ENCODE measurements around the gene NPR2. TPM values are rescaled to one million over a fixed set of nuclear protein-coding genes. Genes with fewer than 3 reads are reported as not detected.

The NPR2 gene
- total RNA-seq, 4 donors from 2014 or later, result 22.0 to 35.9 (median 29.7) TPM

DNA sequence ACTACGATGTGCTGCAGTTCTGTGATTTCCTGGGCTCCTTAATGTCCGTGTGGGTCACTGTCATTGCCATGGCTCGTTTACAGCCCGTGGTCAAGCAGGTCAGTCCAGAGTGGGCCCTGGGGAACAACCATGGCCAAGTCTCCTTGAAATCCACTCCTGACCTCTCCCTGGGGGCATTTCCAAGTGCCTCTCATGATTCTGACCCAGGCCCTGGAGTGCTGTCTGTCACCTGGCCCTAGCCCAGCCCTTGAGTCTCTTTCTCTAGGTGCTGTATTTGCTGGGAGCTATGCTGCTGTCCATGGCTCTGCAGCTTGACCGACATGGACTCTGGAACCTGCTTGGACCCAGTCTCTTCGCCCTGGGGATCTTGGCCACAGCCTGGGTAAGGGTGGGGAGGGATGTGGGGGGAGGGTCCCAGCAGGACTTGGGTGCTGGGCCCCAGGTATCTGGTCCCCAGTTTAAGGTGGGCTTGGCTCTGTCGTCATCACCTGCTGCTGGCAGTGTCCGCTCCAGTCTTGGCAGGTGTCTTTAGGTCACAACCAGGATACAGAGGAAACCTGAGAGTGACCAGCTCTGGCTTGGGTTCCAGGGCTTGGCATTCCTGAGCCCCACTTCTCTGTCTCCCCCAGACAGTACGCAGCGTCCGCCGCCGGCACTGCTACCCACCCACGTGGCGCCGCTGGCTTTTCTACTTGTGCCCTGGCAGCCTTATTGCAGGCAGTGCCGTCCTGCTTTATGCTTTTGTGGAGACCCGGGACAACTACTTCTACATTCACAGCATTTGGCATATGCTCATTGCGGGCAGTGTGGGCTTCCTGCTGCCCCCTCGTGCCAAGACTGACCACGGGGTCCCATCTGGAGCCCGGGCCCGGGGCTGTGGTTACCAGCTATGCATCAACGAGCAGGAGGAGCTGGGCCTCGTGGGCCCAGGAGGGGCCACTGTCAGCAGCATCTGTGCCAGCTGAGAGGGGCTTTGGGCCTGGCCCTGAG lies 61.8 kb downstream of the NPR2 start:
- Histone ChIP-seq H3K27ac (replicated peaks in 1 of 4) (no peak overlapping the region), H3K36me3 (peaks cover 0 to 24% (median 18%) of the 10 kb centered on the region in 4 donors), H3K4me1 (peaks cover 1 to 6% (median 3%) of the 10 kb centered on the region in 4 donors), H3K27me3 (no peaks in the 10 kb centered on the region), H3K9me3 (no peaks in the 10 kb centered on the region), H3K4me3 (no peak overlapping the region)
- intact Hi-C loops (cut with DNase I), result no loop called here
- no peak for DNase-seq (ENCODE audit: extremely low spot score)
- WGBS, result 84% methylated on average over 11 of the region's 25 CpGs
- TF ChIP-seq, protein P1, sequence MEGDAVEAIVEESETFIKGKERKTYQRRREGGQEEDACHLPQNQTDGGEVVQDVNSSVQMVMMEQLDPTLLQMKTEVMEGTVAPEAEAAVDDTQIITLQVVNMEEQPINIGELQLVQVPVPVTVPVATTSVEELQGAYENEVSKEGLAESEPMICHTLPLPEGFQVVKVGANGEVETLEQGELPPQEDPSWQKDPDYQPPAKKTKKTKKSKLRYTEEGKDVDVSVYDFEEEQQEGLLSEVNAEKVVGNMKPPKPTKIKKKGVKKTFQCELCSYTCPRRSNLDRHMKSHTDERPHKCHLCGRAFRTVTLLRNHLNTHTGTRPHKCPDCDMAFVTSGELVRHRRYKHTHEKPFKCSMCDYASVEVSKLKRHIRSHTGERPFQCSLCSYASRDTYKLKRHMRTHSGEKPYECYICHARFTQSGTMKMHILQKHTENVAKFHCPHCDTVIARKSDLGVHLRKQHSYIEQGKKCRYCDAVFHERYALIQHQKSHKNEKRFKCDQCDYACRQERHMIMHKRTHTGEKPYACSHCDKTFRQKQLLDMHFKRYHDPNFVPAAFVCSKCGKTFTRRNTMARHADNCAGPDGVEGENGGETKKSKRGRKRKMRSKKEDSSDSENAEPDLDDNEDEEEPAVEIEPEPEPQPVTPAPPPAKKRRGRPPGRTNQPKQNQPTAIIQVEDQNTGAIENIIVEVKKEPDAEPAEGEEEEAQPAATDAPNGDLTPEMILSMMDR (IDR thresholded peaks at IDR 0.05), result no peak
- TF ChIP-seq POLR2A (IDR thresholded peaks at IDR 0.05; ENCODE audit: low read depth) (no peak), EP300 (IDR thresholded peaks at IDR 0.05) (no peak), POLR2AphosphoS5 (IDR thresholded peaks at IDR 0.05) (no peak)

GRCh38 chr9:35854091-35854762 lies 62.8 kb downstream of the NPR2 start:
- peaks cover 0 to 24% (median 18%) of the 10 kb centered on the region in 4 donors for H3K36me3 ChIP-seq
- no peak for TF ChIP-seq POLR2A (IDR thresholded peaks at IDR 0.05; ENCODE audit: low read depth)
- TF ChIP-seq EP300 (IDR thresholded peaks at IDR 0.05), result no peak
- TF ChIP-seq, protein P1 (IDR thresholded peaks at IDR 0.05), result no peak
- TF ChIP-seq POLR2AphosphoS5 (IDR thresholded peaks at IDR 0.05), result no peak
- no peaks in the 10 kb centered on the region for H3K9me3 ChIP-seq
- no peaks in the 10 kb centered on the region for H3K27me3 ChIP-seq
- no peak overlapping the region for H3K27ac ChIP-seq (replicated peaks in 1 of 4)
- intact Hi-C loops (cut with DNase I), result no loop called here
- H3K4me1 ChIP-seq, result peaks cover 0 to 4% (median under 1%) of the 10 kb centered on the region in 4 donors
- WGBS, result 90% methylated on average over 7 of the region's 7 CpGs
- no peak for DNase-seq (ENCODE audit: extremely low spot score)
- H3K4me3 ChIP-seq, result no peak overlapping the region

GRCh38 chr9:35856206-35856605 lies 64.8 kb downstream of the NPR2 start:
- no peak overlapping the region for H3K4me3 ChIP-seq
- H3K27ac ChIP-seq (replicated peaks in 1 of 4), result no peak overlapping the region
- no peaks in the 10 kb centered on the region for H3K27me3 ChIP-seq
- peak; percentile 83 for DNase-seq (ENCODE audit: extremely low spot score)
- peaks cover 0 to 24% (median 18%) of the 10 kb centered on the region in 4 donors for H3K36me3 ChIP-seq
- peaks cover 3 to 13% (median 10%) of the 10 kb centered on the region in 4 donors for H3K4me1 ChIP-seq
- H3K9me3 ChIP-seq, result no peaks in the 10 kb centered on the region
- TF ChIP-seq, protein P1 (IDR thresholded peaks at IDR 0.05), result no peak
- no peak for TF ChIP-seq EP300 (IDR thresholded peaks at IDR 0.05)
- TF ChIP-seq POLR2AphosphoS5 (IDR thresholded peaks at IDR 0.05), result no peak
- no peak for TF ChIP-seq POLR2A (IDR thresholded peaks at IDR 0.05; ENCODE audit: low read depth)
- 73% methylated on average over 3 of the region's 3 CpGs for WGBS
- intact Hi-C loops (cut with DNase I), result no loop called here

DNA sequence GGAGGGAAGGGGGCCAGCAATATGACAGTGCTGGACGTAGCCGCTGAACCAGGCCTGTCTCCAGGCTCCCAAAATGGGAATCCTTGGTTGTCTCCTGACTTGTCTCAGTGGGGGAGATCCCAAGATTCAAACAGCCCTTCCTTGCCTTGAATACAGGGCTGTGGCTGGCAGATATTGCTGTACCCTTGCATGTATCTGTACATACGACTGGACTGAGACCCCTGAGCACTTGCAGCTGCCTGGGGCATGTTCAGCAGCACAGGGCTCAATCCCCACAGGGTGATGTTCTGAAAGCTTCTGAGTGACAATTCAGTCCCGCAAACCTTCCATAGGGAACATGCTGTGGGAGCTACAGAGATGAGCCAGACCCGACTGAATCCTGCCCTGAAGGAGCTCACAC lies 65.5 kb downstream of the NPR2 start:
- H3K4me1 ChIP-seq, result peaks cover 3 to 13% (median 10%) of the 10 kb centered on the region in 4 donors
- no peaks in the 10 kb centered on the region for H3K27me3 ChIP-seq
- WGBS, result 89% methylated on average over 4 of the region's 5 CpGs
- H3K36me3 ChIP-seq, result peaks cover 0 to 24% (median 18%) of the 10 kb centered on the region in 4 donors
- H3K9me3 ChIP-seq, result no peaks in the 10 kb centered on the region
- peak; percentile 86 for DNase-seq (ENCODE audit: extremely low spot score)
- no peak overlapping the region for H3K4me3 ChIP-seq
- TF ChIP-seq EP300 (IDR thresholded peaks at IDR 0.05) (no peak), POLR2AphosphoS5 (IDR thresholded peaks at IDR 0.05) (no peak)
- TF ChIP-seq, protein P1 (IDR thresholded peaks at IDR 0.05), result no peak
- intact Hi-C loops (cut with DNase I), result no loop called here
- no peak overlapping the region for H3K27ac ChIP-seq (replicated peaks in 1 of 4)
